LNCAP (cell line): Measurements from ENCODE around the gene SF3A2.

Experiments
- TF ChIP-seq, protein P1 (sequence below): fragments of 450-650 bp; IDR thresholded peaks from 2 replicates; pipeline ENCODE4 v1.5.1; 2017; ENCODE audit warnings: mild to moderate bottlenecking

Gene SF3A2

DNA sequence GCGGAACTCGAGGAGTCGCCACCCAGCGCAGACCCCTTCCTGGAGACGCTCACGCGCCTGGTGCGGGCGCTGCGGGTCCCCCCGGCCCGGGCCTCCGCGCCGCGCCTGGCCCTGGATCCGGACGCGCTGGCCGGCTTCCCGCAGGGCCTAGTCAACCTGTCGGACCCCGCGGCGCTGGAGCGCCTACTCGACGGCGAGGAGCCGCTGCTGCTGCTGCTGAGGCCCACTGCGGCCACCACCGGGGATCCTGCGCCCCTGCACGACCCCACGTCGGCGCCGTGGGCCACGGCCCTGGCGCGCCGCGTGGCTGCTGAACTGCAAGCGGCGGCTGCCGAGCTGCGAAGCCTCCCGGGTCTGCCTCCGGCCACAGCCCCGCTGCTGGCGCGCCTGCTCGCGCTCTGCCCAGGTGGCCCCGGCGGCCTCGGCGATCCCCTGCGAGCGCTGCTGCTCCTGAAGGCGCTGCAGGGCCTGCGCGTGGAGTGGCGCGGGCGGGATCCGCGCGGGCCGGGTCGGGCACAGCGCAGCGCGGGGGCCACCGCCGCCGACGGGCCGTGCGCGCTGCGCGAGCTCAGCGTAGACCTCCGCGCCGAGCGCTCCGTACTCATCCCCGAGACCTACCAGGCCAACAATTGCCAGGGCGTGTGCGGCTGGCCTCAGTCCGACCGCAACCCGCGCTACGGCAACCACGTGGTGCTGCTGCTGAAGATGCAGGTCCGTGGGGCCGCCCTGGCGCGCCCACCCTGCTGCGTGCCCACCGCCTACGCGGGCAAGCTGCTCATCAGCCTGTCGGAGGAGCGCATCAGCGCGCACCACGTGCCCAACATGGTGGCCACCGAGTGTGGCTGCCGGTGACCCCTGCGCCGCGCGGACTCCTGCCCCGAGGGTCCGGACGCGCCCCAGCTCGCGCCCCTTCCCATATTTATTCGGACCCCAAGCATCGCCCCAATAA, 14.8 kb downstream of the SF3A2 start:
- TF ChIP-seq, protein P1, sequence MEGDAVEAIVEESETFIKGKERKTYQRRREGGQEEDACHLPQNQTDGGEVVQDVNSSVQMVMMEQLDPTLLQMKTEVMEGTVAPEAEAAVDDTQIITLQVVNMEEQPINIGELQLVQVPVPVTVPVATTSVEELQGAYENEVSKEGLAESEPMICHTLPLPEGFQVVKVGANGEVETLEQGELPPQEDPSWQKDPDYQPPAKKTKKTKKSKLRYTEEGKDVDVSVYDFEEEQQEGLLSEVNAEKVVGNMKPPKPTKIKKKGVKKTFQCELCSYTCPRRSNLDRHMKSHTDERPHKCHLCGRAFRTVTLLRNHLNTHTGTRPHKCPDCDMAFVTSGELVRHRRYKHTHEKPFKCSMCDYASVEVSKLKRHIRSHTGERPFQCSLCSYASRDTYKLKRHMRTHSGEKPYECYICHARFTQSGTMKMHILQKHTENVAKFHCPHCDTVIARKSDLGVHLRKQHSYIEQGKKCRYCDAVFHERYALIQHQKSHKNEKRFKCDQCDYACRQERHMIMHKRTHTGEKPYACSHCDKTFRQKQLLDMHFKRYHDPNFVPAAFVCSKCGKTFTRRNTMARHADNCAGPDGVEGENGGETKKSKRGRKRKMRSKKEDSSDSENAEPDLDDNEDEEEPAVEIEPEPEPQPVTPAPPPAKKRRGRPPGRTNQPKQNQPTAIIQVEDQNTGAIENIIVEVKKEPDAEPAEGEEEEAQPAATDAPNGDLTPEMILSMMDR = no peak

DNA sequence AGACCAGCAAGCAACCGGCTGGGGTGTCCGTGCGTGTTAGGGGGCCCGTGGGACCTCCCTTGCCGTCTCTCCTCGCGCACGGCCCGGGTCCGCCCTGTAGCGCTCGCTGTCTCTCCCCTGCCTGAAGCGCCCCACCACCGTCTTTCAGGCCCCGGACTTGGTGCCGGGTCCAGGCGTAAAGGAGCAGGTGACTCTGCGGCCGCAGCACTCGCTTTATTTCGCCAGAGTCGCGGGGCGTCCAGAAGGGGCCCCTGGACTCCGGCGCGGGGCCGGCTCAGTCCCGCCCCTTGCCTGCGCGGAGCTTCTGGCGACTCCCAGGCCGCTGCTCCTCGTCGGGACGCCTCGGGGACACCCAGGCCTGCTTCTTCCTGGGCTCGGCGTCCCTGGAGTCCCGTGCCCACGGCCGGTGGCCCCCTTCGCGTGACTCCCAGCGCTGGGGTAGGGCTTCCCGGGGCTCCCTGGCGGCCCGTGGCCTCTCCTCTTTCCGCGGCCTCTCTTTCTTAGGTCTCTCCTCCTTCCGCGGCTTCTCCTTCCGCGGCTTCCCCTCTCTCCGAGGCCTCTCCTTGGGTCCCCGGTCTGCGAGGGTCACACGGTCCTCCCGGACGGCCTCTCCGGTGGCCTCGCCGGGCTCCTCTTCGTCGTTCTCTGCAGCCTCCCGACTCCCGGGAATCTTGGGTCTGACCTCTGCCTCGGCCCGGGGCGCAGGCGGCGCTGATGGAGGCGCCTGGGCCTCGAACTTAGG, 15.6 kb downstream of the SF3A2 start:
- TF ChIP-seq, protein P1 = no peak

DNA sequence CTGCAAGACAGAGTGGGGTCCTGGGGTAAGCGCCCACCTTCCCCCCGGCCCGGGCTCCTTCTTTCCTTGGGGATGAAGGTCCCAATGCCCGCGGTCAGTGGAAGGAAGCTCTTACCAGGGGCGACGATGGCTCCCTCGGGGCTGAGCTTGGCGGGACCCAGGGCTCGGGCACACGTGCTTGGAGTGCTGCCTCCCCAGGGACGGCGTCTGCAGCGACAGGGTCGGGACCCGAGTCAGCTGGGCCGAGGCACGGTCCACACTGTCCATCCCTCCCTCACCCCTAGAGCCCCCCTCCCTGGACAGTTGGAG, 16.1 kb downstream of the SF3A2 start:
- TF ChIP-seq, protein P1 = no peak

DNA sequence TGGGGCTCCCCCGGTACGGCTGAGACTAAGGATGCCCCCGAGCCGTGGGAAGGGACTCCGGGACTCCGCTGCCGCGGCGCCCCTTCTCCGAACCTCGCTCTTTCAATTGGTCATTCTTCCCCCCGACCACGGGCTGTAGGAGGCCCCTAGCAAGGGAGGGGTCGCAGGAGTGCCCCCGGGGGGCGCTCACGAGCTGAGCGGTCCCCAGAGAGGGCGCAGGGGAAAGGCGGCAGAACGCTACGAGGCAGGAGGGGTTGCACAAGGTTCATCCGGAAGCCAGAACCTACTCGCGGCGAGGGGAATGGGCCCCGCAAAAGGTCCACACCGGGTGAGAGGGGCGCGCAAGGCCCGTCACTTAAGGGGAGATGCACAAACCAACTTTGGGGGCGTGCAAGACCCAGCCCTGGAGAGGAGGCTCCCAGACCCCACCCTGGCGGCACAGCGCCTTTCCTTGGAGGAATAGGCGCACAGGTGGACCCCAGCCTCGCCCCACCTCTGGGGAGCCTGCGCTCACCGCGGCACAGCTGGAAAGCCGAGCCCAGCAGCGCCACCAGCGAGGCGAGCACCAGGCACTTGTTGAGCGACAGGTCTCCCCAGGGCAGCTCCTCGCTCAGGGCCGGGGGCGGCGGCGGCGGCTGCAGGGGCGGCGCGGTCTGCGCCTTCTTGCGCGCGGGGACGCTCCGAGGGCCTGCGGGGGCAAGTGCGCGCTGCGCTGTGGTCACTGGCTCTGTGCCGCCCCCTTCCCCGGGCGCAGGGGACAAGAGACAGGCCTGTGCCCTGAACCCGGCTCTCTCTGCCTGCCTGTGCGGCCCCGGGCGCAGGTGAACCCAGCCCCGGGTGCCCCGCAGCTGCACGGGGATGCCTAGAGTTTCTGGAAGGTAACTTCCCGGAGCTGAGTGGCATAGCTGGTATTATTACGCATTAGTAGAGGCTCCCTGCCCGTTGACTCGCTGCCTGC, 16.8 kb downstream of the SF3A2 start:
- TF ChIP-seq, protein P1 = no peak

DNA sequence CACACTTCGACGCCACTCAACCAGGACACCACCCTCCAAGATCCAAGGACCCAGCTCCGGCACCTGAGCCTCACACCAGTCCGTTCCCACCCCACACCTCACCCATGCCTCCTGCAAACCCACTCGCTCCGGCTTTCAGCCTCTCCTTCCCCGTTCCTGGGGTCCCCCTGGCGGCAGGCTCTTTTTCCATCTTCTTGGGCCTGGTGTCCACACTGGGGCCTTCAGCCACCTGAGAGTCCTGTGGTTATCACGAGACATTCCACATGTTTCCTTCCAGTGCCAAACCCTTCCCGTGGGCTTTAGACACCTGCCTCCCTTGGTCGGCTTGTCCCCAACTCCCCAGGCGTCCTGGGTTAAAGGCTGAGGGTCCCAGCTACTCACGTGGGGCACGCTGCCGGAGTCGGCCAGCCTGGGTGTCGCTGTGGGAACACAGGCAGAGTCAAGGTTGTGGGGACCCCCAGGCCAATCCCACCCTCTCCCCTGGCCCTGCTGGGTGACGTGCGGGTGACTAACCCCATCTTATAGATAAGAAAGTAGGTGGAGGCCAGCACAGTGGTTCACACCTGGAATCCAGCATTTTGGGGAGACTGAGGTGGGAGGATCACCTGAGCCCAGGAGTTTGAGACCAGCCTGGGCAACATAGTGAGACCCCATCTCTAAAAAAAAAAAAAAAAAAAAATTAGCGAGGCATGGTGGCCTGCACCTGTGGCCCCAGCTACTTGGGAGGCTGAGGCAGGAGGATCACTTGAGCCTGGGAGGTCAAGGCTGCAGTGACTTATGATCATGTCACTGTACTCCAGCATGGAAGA, 17.6 kb downstream of the SF3A2 start:
- TF ChIP-seq, protein P1 = no peak

DNA sequence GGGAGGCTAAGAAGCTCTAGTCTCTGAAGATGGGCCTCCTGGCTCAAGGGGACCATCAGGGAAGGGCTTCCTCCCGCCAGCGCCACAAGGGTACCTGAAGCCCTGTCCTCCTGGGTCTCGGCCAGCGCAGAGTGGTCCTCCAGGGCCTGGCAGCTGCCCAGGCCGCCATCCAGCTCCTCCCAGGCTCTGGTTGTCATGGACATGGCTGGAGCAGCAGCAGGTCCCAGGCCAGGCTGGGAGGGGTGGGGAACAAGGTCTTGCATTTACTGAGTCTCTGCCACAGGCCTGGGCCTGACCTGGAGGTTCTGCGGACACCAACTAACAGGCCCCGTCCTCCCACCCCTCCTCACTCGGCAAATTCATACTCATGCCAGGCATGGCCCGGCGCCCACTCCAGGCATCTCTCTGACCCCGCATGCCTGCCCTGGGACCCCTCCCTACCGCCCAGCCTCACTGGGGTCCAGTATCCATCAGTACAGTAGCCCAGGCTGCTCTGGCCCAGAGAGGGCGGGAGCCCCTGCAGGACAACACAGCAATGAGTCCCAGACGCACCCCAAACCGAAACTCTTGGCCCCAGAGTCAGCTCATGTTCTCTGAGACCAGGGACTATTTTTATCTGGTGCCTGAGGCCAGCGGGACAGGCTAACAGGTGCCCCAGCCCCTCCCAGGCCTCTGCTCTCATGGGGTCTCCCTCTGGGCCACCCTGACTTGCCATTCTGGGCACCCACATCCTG, 18.7 kb downstream of the SF3A2 start:
- TF ChIP-seq, protein P1 = no peak
